Measurements from ENCODE around the gene ARFRP1.

Gene ARFRP1

GRCh38 chr20:63743210-63743970 lies 35.6 kb upstream of the ARFRP1 start:
- DNase-seq, result no peak

- no peak for DNase-seq
Measured at GRCh38 chr20:63742381-63743024, 34.7 kb upstream of the ARFRP1 start.

- DNase-seq, result no peak
Measured at GRCh38 chr20:63741676-63742380, 34.1 kb upstream of the ARFRP1 start.

GRCh38 chr20:63741354-63741675 lies 33.5 kb upstream of the ARFRP1 start:
- DNase-seq, result no peak

- peak; percentile 26 for DNase-seq
Measured at GRCh38 chr20:63740627-63741353, 33.0 kb upstream of the ARFRP1 start.

GRCh38 chr20:63740070-63740626 lies 32.4 kb upstream of the ARFRP1 start:
- no peak for DNase-seq

GRCh38 chr20:63739130-63740069 lies 31.6 kb upstream of the ARFRP1 start, which contains the start of gene SLC2A4RG:
Gene SLC2A4RG (plus strand): TSS chr20:63739776. CDS start chr20:63739913, 137 bp downstream.
- DNase-seq, result peak; percentile 16

- no peak for DNase-seq
Measured at GRCh38 chr20:63738687-63739129, 30.9 kb upstream of the ARFRP1 start.

- DNase-seq, result no peak
Measured at GRCh38 chr20:63737945-63738686, 30.3 kb upstream of the ARFRP1 start.

- no peak for DNase-seq
Measured at GRCh38 chr20:63737695-63737944, 29.8 kb upstream of the ARFRP1 start.

- DNase-seq, result no peak
Measured at GRCh38 chr20:63736893-63737694, 29.3 kb upstream of the ARFRP1 start.

- DNase-seq, result no peak
Measured at GRCh38 chr20:63735859-63736718, 28.3 kb upstream of the ARFRP1 start, which contains the start of gene LIME1. Gene LIME1 (plus strand): TSS chr20:63736664. CDS start chr20:63737550, 886 bp downstream.

GRCh38 chr20:63734946-63735858 lies 27.4 kb upstream of the ARFRP1 start:
- DNase-seq, result peak; percentile 5

- no peak for DNase-seq
Measured at GRCh38 chr20:63734111-63734945, 26.6 kb upstream of the ARFRP1 start.

- DNase-seq, result no peak
Measured at GRCh38 chr20:63733579-63734081, 25.9 kb upstream of the ARFRP1 start.

- DNase-seq, result no peak
Measured at GRCh38 chr20:63733117-63733516, 25.3 kb upstream of the ARFRP1 start.
